ENCODE data around the gene PPP2R3B. TPM values are rescaled to one million over a fixed set of nuclear protein-coding genes. Genes with fewer than 3 reads are reported as not detected.
A peak's percentile ranks its signal among the peaks of the same experiment; 100 is the strongest.

PPP2R3B gene
- total RNA-seq, 1 donor from 2014 or later = 36.1 TPM

- H3K9me3 Mint-ChIP-seq (ENCODE audit: unreplicated experiment) = peaks cover 12% of the 10 kb centered on the region
- H3K27me3 Mint-ChIP-seq (ENCODE audit: unreplicated experiment) = peaks cover 2% of the 10 kb centered on the region
- peak overlapping the region; percentile 17 for H3K27ac Mint-ChIP-seq (ENCODE audit: unreplicated experiment)
- H3K4me3 Mint-ChIP-seq (ENCODE audit: unreplicated experiment) = no peak overlapping the region
- DNase-seq = no peak
- H3K4me1 Mint-ChIP-seq (ENCODE audit: low read depth, unreplicated experiment) = peaks cover 7% of the 10 kb centered on the region
- TF ChIP-seq, protein P1, sequence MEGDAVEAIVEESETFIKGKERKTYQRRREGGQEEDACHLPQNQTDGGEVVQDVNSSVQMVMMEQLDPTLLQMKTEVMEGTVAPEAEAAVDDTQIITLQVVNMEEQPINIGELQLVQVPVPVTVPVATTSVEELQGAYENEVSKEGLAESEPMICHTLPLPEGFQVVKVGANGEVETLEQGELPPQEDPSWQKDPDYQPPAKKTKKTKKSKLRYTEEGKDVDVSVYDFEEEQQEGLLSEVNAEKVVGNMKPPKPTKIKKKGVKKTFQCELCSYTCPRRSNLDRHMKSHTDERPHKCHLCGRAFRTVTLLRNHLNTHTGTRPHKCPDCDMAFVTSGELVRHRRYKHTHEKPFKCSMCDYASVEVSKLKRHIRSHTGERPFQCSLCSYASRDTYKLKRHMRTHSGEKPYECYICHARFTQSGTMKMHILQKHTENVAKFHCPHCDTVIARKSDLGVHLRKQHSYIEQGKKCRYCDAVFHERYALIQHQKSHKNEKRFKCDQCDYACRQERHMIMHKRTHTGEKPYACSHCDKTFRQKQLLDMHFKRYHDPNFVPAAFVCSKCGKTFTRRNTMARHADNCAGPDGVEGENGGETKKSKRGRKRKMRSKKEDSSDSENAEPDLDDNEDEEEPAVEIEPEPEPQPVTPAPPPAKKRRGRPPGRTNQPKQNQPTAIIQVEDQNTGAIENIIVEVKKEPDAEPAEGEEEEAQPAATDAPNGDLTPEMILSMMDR (IDR thresholded peaks at IDR 0.05; ENCODE audit: partially characterized antibody, unreplicated experiment) = no peak
- no peaks in the 10 kb centered on the region for H3K36me3 Mint-ChIP-seq (ENCODE audit: unreplicated experiment)
These were observed 36.6 kb downstream of the PPP2R3B start for GRCh38 chrX:350148-350533.

DNA sequence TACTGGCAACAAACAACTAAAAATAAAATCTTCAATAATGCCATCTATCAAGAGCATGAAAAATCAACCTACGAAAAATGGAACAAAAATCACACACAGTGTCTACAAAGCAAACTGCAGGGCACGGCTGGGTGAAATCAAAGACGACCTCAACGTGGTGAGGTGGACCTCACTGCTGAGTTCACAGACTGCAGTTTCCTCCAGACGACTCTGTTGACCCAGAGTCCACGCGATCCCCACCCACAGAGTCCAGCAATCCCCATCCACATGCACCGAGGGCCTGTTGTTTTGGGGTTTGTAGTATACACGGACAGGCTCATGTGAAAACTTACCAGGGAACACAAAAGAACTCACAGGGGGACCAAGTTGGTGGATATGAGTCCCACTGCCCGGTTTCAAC, 37.0 kb downstream of the PPP2R3B start:
- Mint-ChIP-seq H3K36me3 (ENCODE audit: unreplicated experiment) (no peaks in the 10 kb centered on the region), H3K27me3 (ENCODE audit: unreplicated experiment) (peaks cover 2% of the 10 kb centered on the region), H3K4me3 (ENCODE audit: unreplicated experiment) (no peak overlapping the region), H3K27ac (ENCODE audit: unreplicated experiment) (no peak overlapping the region), H3K4me1 (ENCODE audit: low read depth, unreplicated experiment) (peaks cover 7% of the 10 kb centered on the region), H3K9me3 (ENCODE audit: unreplicated experiment) (peaks cover 10% of the 10 kb centered on the region)
- DNase-seq = no peak
- TF ChIP-seq, protein P1 (IDR thresholded peaks at IDR 0.05; ENCODE audit: partially characterized antibody, unreplicated experiment) = no peak

DNA sequence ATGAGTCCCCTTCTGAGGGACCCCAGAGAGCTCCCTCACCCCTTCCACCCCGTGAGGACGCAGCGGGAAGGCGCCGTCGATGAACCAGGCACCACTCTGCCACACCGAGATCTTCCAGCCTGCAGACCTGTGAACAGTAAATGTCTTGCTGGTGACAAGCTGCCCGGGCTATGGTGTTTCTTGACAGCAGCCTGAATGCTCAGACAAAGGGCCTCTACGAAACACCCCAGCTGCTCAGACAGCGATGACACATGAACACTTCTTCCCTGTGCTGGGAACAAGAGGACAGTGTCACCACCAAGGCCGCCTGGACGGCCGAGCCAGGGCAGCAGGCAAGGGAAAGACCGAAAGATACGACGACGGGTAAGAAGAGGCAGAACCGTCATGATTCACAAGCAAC, 37.5 kb downstream of the PPP2R3B start:
- Mint-ChIP-seq H3K27ac (ENCODE audit: unreplicated experiment) (no peak overlapping the region), H3K4me3 (ENCODE audit: unreplicated experiment) (no peak overlapping the region), H3K9me3 (ENCODE audit: unreplicated experiment) (peaks cover 9% of the 10 kb centered on the region), H3K4me1 (ENCODE audit: low read depth, unreplicated experiment) (peaks cover 7% of the 10 kb centered on the region), H3K36me3 (ENCODE audit: unreplicated experiment) (no peaks in the 10 kb centered on the region), H3K27me3 (ENCODE audit: unreplicated experiment) (peaks cover 2% of the 10 kb centered on the region)
- no peak for DNase-seq
- TF ChIP-seq, protein P1 (IDR thresholded peaks at IDR 0.05; ENCODE audit: partially characterized antibody, unreplicated experiment) = no peak

- Mint-ChIP-seq H3K4me1 (ENCODE audit: low read depth, unreplicated experiment) (peaks cover 7% of the 10 kb centered on the region), H3K4me3 (ENCODE audit: unreplicated experiment) (peak overlapping the region; percentile 40), H3K9me3 (ENCODE audit: unreplicated experiment) (peaks cover 9% of the 10 kb centered on the region), H3K27ac (ENCODE audit: unreplicated experiment) (no peak overlapping the region), H3K27me3 (ENCODE audit: unreplicated experiment) (peaks cover 2% of the 10 kb centered on the region), H3K36me3 (ENCODE audit: unreplicated experiment) (no peaks in the 10 kb centered on the region)
- no peak for DNase-seq
- TF ChIP-seq, protein P1 (IDR thresholded peaks at IDR 0.05; ENCODE audit: partially characterized antibody, unreplicated experiment) = no peak
These were observed 38.1 kb downstream of the PPP2R3B start for GRCh38 chrX:348461-349117.

DNA sequence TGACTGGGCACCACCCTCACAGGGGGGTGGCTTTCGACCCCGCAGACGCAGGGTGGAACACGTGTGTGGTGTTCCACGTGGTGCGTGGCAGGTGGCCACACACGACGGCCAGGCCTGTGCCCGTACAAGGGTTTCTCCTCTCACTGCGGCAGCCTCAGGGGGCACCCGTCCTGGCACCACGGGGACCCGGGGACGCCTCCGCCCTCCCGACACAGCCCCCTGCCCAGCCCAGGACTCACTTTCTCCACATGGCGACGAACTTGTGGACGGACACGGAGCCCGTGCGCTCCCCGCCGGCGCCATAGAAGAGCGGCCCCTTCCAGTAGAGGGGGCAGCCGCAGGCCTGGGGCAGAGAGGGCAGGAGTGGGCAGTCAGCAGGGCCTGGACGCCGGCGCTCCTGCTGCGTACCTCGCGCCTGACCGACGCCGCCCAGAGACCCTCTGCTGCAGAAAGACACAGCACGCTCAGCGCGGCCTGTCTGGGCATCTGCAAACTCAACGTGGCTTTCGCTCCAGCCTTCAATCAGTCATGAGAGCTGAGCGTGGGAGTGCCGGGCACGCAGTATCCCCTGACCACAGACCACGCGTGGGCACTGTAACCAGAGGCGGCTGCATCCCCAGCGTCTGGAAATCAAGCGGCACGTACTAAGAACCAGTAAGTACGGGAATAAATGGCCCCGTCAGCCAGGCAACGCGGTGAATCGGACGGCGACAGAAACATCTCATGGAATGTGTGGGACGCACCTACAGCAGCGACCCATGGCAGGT, 39.2 kb downstream of the PPP2R3B start:
- no peak for DNase-seq
- Mint-ChIP-seq H3K9me3 (ENCODE audit: unreplicated experiment) (peaks cover 6% of the 10 kb centered on the region), H3K27me3 (ENCODE audit: unreplicated experiment) (peaks cover 2% of the 10 kb centered on the region), H3K36me3 (ENCODE audit: unreplicated experiment) (no peaks in the 10 kb centered on the region), H3K4me1 (ENCODE audit: low read depth, unreplicated experiment) (peaks cover 7% of the 10 kb centered on the region), H3K4me3 (ENCODE audit: unreplicated experiment) (no peak overlapping the region), H3K27ac (ENCODE audit: unreplicated experiment) (no peak overlapping the region)
- TF ChIP-seq, protein P1 (IDR thresholded peaks at IDR 0.05; ENCODE audit: partially characterized antibody, unreplicated experiment) = no peak
